Umbilical cord (tissue), 2 donors: Measurements from ENCODE around the gene CXorf38. TPM values are rescaled to one million over a fixed set of nuclear protein-coding genes. Genes with fewer than 3 reads are reported as not detected.
"Not testable (repeated sequence)": the region's sequence is repeated elsewhere in the genome, so short reads cannot be mapped to it uniquely, and the experiment has no call there.

Source experiments
- DNase-seq: peaks from one replicate; pipeline ENCODE4 v3.0.0-alpha.2; 2015; ENCODE audit warnings: low spot score
- total RNA-seq: library from RNA; depleted of rRNA; stranded (reverse); fragments of >200 nt; gene quantifications from one replicate; pipeline ENCODE4 v1.2.3, GENCODE V29; 2014; ENCODE audit warnings: low replicate concordance; ENCODE audit not compliant: insufficient read depth

CXorf38 gene
- total RNA-seq, 1 donor from 2014 or later, result 12.5 TPM

DNA sequence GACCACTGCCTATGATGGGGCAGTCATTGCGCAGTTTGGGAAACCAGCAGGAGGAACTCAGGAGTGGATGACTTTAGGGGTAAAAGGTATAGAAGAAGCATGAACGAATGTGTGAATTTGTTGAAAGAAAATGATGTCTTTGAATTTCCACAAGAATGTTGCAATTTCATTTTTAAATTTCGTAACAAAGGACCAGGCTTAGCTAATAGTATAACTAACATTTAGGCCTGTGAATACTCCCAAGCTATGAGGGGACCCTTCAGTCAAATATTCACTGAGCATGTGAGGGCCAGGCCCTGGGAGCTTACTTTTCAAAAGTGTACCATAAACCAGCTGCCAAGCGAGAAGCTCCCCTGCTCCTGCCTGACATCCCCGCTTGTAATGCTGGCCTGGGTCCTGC, 18.9 kb downstream of the CXorf38 start:
- DNase-seq, result no peak

GRCh38 chrX:40625294-40625693, 22.1 kb downstream of the CXorf38 start:
- DNase-seq, result no peak

- DNase-seq, result no peak
These were observed 23.7 kb downstream of the CXorf38 start for GRCh38 chrX:40623665-40624064.

DNA sequence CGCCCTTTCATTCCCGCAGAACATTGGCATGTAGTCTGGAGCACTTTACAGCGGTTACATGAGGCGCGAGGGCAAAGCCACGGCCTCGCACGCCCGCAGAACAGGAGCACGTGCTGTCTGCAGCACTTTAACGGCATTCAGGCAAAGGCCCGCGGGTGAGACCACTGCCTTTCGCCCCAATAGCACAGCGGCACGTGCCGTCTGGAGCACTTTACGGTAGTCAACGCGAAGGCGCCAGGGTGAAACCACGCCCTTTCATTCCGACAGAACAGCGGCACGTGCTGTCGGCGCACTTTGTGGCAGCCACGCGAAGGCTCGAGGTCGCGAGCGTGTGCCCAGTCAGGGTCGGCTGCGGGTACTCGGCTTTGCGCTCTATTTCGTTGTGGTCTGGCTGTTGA, 24.2 kb downstream of the CXorf38 start, which contains the start of gene MPC1L:
TSS of gene MPC1L (plus strand) at position 290 of the 398 bp plus-strand sequence. CDS start 138 bp downstream, outside the sequence.
- no peak for DNase-seq

GRCh38 chrX:40622479-40623138, 24.8 kb downstream of the CXorf38 start:
- no peak for DNase-seq

- DNase-seq, result no peak
These were observed 29.8 kb downstream of the CXorf38 start for GRCh38 chrX:40617566-40617965.

- DNase-seq, result no peak
These were observed 31.4 kb downstream of the CXorf38 start for GRCh38 chrX:40615976-40616375.

GRCh38 chrX:40612511-40612910, 34.9 kb downstream of the CXorf38 start:
- no peak for DNase-seq

GRCh38 chrX:40607381-40607780, 40.0 kb downstream of the CXorf38 start:
- DNase-seq, result no peak

GRCh38 chrX:40603446-40603845, 43.9 kb downstream of the CXorf38 start:
- DNase-seq, result no peak

- DNase-seq, result not testable (repeated sequence)
These were observed 57.6 kb downstream of the CXorf38 start for GRCh38 chrX:40589616-40590321.

GRCh38 chrX:40587623-40588022, 59.7 kb downstream of the CXorf38 start:
- not testable (repeated sequence) for DNase-seq

GRCh38 chrX:40582811-40583210, 64.5 kb downstream of the CXorf38 start:
- no peak for DNase-seq

GRCh38 chrX:40582178-40582577, 65.2 kb downstream of the CXorf38 start:
- not testable (repeated sequence) for DNase-seq

DNA sequence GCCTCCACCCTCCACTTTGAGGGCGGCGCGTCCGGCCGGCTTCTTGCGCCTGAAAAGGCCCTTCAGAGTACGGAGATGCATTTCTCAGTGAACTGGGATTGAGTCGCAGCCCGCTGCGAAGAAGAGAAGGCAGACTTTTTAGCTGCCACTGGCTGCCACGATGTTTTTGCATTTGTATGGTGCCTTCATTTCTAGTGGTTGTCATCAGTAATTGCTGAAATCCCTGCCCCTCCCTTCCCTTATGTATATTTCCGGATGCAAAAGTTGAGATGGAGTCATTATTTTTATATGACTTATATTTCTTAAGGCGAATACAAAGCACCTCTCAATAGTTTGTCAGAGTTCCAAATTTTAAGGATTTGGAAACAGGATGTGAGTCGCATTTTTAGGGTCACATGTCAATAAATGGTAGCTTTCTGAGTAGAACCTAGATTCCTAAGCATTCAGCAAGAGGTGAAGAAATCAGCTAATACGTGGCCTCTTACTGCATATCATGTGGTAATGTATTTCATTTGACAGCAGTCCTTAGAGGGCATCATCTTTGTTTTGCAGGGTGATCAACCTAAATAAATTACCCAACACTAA, 65.9 kb downstream of the CXorf38 start:
- DNase-seq, result peak; percentile 4

DNA sequence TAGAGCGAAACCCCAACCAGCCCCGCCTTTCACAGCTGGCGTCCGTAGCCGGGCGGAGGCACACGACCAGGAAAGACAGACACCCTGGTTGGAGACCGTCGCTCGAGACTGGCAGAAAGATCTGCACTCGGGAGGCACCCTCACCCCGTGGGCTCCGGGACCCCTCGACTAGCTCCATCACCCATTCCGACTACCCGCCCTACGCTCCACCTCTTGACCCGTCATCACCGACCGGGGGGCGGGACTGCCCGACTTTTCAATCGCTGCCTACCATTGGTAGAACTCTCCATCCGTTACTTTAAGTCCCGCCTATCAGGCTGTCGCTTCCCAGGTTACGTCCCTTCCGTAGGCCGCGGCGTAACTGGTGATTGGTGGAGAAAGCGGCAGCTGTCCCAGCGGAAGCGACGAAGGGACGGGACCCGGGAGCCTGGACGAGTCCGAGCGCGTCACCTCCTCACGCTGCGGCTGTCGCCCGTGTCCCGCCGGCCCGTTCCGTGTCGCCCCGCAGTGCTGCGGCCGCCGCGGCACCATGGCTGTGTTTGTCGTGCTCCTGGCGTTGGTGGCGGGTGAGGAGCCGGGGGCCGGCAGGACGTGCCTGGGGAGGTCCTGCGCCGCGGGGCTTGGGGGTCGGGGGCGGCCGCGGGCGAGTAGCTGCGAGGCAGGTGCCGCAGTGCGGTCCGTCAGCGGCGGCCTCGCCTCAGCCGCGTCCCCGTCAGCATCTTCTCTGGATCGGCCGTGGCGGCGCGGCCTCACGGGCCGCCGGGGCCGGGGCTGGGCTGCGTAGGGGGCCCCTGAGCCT, 66.6 kb downstream of the CXorf38 start, which contains the start of gene ATP6AP2:
TSS of gene ATP6AP2 (plus strand) at position 434 of the 799 bp plus-strand sequence. CDS start at position 530, 96 bp downstream.
- peak; percentile 96 for DNase-seq

DNA sequence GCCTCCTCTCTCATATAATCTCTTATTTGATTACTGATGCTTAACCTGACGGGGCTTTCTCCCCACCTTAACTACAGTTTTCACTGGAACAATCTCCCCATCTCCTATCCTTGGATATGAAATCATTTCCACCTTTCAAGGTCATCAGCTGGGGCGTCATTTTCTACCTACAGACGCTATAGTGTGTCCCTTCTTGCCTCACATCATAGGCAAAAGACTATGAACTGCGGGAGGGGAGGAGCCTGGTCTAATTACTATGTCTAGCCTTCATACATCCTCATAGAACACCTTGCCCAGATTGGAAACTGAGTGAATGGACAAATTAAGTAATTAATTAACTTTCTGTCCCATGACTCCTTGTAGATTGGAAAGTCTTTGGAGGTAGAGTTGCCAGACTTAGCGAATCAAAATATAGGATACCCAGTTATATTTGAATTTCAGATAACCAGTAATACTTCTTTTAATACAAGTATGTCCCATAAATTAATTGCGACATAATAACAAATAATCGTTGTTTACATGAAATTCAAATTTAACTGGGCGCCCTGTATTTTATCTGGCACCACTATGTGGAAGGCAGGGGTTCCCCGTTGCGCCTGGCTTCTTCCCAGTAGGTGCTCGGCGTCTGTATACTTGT, 67.3 kb downstream of the CXorf38 start:
- no peak for DNase-seq

GRCh38 chrX:40579141-40579540, 68.2 kb downstream of the CXorf38 start:
- no peak for DNase-seq

DNA sequence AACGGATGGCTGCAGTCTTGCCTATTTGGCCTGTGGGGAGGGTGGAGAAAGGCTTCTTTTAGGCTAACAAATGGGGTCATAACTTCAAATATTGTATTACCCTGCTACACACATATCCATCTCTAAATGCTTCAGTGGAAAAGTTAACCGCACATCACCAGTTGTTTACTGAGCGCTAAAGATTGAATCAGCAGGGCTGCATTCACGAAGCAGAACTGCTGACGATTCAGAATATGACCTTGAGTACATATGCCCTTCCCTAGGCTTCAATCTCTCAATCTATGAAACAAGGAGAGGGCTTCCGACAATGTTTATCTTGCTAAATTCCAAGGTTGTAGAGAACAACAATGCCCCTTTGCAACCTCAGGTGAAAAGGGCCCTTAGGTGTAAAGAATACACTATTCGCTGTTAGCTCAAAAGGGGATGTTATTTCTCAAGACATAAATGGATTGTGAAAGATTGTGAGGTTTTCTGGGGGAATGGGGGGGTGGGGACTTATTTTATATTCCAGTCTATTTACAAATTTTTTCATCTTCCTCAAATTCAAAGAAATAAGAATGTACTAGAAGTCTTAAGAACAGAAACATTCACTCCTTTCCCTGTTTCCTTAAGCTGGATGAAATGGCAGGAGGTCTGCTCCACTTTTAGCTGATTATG, 69.2 kb downstream of the CXorf38 start:
- DNase-seq, result no peak
